Stimulated activated CD4-positive, alpha-beta T cell treated with anti-CD3 and anti-CD28 coated beads, TNF-alpha, amount 100 ng/mL, for 48 hours (primary cell): Measurements from ENCODE around the gene ADAMTS8.

ENCODE experiments used
- DNase-seq, 3 donors: peaks; one replicate each; pipeline ENCODE4 v3.0.0-alpha.2; 2020; ENCODE audit warnings: low read depth in 3 of 3

ADAMTS8 gene

GRCh38 chr11:130399196-130399595, 29.2 kb downstream of the ADAMTS8 start:
- no peak for DNase-seq

GRCh38 chr11:130397780-130398179, 30.6 kb downstream of the ADAMTS8 start:
- no peak for DNase-seq

- DNase-seq, result no peak
Observed at GRCh38 chr11:130396965-130397364, 31.4 kb downstream of the ADAMTS8 start.

- no peak for DNase-seq
Observed at GRCh38 chr11:130394615-130395014, 33.8 kb downstream of the ADAMTS8 start.

- DNase-seq, result no peak
Observed at GRCh38 chr11:130391711-130392110, 36.7 kb downstream of the ADAMTS8 start.

GRCh38 chr11:130390071-130390758, 38.2 kb downstream of the ADAMTS8 start:
- no peak for DNase-seq

- no peak for DNase-seq
Observed at GRCh38 chr11:130389335-130389935, 39.0 kb downstream of the ADAMTS8 start.

GRCh38 chr11:130388607-130389205, 39.7 kb downstream of the ADAMTS8 start:
- no peak for DNase-seq

- DNase-seq, result no peak
Observed at GRCh38 chr11:130386056-130386455, 42.4 kb downstream of the ADAMTS8 start.

GRCh38 chr11:130383344-130384211, 44.8 kb downstream of the ADAMTS8 start:
- no peak for DNase-seq

- no peak for DNase-seq
Observed at GRCh38 chr11:130381317-130381716, 47.1 kb downstream of the ADAMTS8 start.

GRCh38 chr11:130380778-130381177, 47.6 kb downstream of the ADAMTS8 start:
- DNase-seq, result no peak

GRCh38 chr11:130379276-130379675, 49.1 kb downstream of the ADAMTS8 start:
- DNase-seq, result no peak

- DNase-seq, result no peak
Observed at GRCh38 chr11:130370845-130371590, 57.4 kb downstream of the ADAMTS8 start.

- DNase-seq, result no peak
Observed at GRCh38 chr11:130369713-130370112, 58.7 kb downstream of the ADAMTS8 start.

- no peak for DNase-seq
Observed at GRCh38 chr11:130369141-130369691, 59.2 kb downstream of the ADAMTS8 start.

GRCh38 chr11:130359419-130359818, 69.0 kb downstream of the ADAMTS8 start:
- DNase-seq, result no peak

- no peak for DNase-seq
Observed at GRCh38 chr11:130358398-130358797, 70.0 kb downstream of the ADAMTS8 start.
